COR-L47 (cell line): Measurements from ENCODE around the gene HMGXB3.
"Not testable (repeated sequence)": the region's sequence is repeated elsewhere in the genome, so short reads cannot be mapped to it uniquely, and the experiment has no call there.

Experiments
- DNase-seq: peaks from one replicate; lab custom pipeline; 2025; lab: John Stamatoyannopoulos, UW

The HMGXB3 gene

DNA sequence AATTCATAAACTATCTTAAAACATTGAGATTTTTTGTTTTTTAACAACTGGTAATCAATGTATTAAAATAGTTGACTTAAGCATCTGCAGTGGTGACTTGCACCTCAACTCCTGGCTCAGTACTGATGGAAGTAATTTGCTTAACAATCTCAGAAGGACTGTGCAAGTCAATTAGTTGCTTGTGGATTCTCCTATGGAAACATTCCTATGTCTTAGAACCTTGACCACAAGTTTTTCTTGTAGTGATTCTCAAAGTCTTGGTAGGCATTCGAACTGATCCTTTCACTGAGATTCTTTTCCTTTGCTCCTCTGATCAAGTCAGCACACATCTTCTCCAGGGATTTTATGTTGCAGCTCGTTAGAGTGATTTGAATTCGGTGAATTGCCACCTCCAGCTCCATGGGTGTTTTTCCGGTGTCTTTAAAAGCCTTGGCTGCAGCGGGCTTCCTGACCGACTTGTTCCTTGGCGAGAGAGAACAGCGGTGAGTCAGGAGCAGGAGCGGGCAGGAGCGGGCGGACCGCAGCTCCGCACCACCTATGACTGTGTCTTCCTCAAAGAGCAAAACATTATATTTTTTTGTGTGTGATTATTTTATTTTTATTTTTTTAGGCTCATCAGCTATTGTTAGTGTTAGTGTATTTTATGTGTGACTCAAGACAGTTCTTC, 21.1 kb downstream of the HMGXB3 start:
- DNase-seq: no peak

DNA sequence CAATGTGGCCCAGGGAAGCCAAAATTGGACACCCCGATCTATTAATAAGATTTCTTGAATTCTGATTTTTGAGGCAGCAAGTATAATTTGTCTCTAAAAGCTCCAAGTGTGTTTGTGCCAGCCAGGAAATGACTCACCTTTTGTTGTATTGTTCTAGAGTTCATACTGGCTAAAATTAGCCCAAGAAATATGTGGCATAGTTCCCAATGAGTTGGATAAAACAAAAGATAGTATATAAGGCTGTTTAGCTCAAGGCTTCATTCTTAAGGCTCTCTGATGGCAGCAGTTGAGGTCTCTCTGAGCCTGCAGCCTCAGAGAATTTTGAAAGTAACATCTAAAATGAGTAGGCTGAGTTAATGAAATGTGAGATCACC, 21.6 kb downstream of the HMGXB3 start:
- DNase-seq: no peak

DNA sequence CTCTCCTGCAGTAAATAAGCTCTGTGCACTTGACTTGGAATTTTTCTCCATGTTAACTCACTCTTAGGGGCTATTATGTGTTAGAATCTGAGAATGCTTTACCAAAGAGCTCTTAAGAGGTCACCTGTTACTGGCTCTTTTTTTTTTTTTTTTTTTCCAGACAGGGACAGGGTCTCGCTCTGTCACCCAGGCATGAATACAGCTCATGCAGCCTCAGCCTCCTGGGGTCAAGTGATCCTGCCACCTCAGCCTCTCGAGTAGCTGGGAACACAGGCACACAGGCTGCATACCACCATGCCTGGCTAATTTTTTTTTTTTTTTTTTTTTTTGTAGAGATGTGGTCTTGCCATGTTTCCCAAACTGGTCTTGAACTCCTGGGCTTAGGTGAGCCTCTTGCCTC, 22.1 kb downstream of the HMGXB3 start:
- DNase-seq: no peak

DNA sequence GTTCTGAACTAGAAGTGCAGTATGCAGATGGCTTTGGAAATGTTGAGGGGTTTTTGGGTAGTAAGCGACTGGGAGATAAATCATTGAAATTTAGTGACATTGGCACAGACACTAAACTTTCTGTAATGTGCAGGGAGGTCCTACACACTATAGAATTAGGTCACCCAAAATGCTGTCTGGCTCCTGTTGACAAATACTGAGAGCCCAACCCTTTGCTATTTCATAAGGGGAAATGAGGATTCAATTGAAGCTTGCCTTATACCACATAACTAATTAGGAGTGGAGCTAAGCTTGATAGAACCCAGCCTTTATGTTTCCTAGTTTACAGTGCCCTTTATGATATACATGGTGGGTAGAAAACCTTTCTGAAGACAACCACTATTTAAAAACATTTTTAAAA, 22.6 kb downstream of the HMGXB3 start:
- DNase-seq: no peak

DNA sequence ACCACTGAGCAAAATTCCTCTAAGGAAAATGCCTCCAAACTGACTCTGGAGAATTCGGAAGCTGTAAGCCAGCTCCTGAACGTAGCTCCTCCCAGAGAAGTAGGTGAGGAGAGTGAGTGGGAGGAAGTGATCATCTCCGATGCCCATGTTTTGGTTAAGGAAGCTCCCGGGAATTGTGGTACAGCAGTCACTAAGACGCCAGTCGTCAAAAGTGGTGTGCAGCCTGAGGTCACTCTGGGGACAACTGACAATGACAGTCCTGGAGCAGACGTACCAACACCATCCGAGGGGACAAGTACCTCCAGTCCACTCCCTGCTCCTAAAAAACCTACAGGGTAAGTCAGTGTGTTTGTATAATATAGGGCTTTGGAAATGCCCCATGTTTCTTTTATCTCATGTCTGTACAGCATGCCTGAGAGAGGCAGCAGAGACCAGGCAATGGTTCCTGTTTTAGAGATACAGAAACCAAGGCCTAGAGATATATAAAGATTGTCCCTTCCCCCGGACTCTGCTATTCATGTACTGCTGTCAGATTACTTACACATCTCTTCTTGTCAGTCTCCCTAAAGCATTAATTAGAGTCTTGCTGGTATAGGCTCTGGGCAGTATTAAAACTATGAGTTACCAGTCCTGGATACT, 23.9 kb downstream of the HMGXB3 start:
- DNase-seq: no peak

DNA sequence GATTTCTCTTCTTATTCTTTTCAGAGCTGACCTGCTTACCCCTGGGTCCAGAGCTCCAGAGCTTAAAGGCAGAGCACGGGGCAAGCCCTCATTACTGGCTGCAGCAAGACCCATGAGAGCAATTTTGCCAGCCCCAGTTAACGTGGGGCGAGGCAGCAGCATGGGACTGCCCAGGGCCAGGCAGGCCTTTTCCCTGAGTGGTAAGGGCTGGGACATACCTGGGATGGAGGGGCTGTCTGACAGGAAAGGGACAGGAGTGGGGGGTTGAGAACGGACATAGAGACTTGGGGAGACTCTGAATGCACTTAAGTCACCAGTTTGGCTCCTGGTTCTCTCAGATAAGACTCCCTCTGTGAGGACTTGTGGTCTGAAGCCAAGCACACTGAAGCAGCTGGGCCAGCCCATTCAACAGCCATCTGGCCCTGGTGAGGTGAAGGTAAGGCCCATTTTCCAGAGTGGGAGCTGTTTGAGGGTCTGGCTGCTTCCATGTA, 26.2 kb downstream of the HMGXB3 start:
- no peak for DNase-seq

DNA sequence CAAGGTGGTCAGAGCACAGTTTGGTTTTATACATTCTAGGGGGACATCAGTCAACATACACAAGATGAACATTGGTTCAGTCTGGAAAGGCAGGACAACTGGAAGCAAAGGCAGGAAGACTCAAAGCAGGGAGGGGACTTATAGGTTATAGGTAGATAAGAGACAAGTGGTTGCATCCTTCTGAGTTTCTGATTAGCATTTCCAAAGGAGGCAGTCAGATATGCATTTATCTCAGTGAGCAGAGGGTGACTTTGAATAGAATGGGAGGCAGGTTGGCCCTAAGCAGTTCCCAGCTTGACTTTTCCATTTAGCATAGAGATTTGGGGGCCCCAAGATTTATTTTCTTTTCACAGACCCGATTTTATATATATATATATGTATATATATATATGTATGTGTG, 27.5 kb downstream of the HMGXB3 start:
- DNase-seq: not testable (repeated sequence)

DNA sequence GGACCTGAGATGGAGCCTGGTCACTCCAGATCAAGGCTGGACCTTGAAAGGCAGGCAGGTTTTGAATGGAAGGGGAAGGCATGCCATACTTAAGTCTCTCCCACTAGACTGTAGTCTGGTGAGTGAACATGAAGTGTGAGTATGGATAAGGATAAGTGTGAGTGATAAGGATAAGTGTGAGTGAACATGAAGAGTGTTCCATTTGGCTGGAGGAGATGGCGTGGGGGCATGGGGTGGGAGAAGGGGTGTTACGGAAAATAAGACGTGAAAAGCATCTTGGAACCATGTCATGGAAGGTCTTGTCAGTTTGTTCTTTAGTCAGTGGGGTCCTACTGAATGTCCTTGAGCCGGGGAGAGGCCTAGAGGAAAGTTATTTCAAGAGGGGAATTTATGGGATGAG, 32.8 kb downstream of the HMGXB3 start:
- DNase-seq: no peak

DNA sequence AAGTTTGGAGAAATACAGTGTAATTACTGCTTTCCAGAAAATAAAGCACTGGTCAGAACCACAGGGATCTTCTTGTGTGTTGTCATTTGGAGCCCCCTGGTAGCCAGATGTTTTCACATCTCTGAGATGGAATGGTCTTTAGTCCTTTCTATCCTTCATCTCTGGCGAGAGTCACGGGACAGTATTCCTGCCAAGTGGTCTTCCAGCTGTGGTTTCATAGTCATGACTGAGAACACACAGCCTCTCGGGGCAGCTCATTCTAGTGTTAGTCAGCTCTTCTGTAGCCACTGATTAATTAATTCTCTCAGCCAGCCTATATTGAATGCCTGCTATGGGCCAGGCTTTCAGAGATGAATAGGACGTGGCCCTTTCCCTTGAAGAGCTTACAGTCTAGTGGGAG, 34.1 kb downstream of the HMGXB3 start:
- no peak for DNase-seq

DNA sequence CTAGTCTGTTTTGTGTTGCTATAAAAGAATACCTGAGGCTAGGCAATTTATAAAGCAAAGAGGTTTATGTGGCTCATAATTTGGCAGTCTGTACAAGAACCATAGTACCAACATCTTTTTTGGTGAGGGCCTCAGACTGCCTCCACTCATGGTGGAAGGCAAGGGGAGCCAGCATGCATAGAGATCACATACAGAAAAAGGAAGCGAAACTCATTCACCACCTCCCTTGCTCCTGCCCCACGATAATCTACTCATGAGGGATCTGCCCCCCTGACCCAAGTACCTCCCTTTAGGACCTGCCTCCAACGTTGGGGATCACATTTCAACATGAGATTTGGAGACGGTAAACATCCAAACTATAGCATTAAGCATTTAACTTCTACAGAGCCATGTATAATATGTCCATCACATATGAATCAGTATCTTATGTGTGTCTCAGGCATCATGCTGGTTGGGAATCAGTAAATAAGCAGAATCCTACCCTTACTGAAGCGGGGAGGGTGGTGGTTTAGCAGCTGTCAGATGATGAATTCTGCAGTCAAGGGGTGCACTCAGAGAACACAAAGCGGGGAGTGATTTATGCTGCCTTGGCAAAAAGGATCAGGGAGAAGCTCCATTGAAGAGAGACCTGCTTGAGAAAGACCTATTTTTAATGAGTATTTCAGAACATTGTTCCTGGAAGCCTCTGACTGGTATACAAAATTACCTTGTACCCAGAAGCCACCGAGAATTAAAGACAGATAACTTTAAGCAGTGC, 34.8 kb downstream of the HMGXB3 start:
- no peak for DNase-seq

DNA sequence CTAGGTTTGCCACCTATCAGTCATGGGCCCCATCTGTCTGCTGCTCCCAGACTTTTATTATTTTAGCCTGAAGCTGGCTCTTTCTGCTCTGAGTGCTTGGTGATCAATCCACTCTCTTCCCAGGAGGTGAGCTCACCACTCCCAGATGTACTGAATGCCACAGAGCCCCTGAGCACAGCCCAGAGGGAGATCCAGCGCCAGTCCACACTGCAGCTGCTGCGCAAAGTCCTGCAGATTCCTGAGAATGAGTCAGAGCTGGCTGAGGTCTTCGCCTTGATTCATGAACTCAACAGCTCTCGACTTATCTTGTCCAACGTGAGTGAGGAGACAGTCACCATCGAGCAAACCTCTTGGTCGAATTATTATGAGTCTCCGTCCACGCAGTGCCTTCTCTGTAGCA, 36.0 kb downstream of the HMGXB3 start:
- DNase-seq: no peak

DNA sequence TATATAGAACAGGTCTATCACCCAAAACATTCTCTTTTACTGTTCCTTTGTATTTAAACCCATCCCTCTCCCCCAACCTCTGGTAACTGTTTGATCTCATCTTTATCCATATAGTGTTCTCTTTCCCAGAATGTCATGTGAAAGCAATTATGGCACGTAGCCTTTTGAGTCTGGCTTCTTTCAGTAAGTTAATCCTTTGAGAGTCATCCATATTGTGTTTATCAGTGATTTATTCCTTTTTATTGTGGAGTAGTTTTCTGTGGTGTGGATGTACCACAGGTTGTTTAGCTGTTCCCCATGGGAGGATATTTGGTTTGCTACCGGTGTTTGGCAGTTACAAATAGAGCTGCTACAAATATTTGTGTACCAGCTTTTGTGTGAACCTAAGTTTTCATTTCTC, 38.0 kb downstream of the HMGXB3 start:
- DNase-seq: no peak

DNA sequence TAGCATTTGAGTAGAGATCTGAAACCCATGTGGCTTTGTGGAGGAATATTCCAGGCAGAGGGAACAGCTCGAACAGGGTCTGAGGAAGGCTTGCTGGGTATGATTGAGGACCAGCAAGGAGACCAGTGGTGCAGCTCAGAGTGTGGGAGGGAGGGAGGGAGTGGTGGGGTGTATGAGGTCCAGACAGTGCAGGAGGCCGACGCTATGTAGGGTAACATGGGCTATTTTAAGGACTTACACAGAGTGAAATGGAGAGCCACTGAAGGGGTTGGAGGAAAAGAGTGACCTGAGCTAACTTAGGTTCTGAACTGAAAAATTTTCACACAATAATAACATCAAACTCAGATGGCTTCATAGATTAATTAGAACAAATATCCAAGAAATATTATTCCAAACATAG, 41.9 kb downstream of the HMGXB3 start:
- no peak for DNase-seq

DNA sequence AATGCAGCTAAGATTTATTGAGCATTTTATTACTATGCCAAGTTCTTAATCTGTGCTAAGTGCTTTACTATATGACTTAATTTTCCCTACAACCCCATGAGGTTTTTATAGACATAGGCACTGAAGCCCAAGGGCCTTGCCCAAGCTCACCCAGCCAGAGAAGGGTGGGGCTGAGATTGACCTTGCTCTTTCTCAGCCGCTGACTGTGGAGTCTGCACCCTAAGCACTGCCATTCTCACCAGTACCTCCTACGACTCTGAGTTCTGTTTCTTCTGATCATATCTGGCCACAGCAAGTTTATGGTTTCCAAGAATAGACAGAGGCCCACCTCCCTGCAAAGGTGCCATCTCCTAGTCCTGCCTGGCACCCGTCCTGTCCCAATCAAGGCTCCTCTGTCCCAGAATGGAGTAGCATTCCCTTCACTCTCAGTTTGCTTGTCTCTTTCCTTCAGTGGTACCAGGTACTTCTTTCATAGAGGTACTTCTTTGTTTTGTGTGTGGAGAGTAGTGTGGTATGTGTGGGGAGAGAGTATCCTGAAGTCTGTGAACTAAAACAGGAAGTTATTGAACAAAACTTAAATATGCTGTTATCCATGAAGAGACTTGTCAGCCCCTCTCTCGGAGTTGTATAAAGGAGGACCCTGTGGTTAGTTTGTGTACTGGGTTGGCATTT, 43.3 kb downstream of the HMGXB3 start:
- DNase-seq: no peak

DNA sequence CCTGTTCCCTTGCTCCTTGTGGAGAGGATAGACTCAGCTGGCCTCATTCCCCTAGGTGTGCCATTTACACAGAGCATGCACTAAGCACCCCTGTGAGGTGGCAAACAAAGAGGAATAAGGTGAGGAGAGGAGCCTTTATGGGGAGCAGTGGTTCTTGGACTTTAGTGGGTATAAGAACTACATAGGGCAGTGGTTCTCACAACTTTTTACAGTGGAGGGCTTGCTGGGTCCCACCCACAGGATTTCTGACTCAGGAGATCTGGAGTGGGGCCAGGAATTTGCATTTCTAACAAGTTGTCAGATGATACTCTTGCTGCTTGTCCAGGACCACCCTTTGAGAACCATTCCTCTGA, 43.8 kb downstream of the HMGXB3 start:
- DNase-seq: no peak

DNA sequence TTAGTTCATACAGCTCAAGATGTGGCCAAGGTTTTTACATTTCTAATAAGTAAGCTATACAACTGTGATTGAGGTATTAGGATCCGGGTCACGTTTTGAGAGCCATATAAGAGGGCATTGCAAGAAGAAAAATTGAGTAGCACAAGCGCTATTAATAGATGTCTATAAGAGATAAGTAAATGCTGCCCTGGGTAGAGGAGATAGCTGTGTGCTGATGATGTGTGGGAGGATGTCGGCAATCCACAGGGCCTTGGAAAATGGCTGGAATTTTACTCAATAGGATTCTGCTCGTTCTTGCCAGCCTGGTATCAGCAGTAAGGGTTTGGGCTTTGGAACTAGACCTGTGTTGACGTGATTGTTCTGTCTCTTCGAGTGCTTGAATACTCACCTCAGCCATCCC, 44.2 kb downstream of the HMGXB3 start:
- DNase-seq: no peak

DNA sequence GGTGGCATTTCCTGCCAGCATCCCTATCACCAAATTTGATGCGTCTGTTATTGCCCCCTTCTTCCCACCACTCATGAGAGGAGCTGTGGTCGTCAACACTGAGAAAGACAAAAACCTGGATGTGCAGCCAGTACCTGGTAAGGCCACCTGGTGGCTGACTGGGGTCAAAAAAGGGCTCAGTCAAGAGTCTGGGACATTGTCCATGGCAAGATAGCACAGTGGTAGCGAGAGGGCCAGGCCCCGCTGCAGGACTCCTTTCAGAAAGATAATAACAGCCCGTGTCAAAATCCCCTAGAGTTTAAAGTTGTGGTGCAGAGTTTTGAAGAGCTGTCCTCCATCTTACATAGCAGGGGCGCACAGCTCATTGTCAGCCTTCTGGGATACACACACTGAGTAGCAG, 45.0 kb downstream of the HMGXB3 start:
- DNase-seq: no peak

DNA sequence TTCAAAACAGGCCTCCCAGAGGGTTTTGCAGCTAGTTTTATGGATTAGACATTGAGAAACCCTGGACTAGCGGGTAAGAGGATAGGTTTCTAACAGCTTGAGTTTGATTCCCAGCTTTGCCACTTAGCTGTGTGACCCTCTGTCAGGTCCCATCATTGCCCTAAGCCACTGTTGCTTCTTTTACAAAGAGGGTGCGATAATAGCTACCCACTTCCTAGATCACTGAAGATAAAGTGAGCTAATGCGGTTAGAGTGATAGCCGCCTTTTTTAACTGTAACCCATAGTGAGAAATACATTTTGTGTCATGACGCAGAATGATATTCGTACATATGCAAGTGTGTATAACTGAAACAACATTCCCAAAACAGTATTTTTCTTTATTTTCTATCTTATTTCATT, 45.5 kb downstream of the HMGXB3 start:
- no peak for DNase-seq

DNA sequence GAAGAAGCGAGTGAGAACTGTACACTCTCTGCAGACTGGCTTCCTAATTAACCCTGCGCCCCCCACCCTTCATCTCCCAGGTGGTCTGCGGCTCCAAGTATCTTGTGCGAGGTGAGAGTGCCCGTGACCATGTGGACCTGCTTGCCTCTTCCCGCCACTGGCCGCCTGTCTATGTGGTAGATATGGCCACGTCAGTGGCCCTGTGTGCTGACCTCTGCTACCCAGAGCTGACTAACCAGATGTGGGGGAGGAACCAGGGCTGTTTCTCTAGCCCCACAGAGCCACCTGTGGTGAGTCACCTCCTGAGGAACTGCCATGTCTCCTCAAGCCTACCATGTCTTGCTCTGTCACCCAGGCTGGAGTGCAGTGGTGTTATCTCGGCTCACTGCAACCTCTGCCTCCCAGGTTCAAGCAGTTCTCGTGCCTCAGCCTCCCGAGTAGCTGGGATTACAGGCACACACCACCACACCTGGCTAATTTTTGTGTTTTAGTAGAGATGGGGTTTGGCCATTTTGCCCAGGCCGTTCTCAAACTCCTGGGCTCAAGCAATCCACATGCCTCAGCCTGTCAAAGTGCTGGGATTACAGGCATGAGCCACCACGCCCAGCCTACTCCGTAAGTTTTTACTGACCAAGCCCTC, 49.8 kb downstream of the HMGXB3 start:
- DNase-seq: not testable (repeated sequence)

DNA sequence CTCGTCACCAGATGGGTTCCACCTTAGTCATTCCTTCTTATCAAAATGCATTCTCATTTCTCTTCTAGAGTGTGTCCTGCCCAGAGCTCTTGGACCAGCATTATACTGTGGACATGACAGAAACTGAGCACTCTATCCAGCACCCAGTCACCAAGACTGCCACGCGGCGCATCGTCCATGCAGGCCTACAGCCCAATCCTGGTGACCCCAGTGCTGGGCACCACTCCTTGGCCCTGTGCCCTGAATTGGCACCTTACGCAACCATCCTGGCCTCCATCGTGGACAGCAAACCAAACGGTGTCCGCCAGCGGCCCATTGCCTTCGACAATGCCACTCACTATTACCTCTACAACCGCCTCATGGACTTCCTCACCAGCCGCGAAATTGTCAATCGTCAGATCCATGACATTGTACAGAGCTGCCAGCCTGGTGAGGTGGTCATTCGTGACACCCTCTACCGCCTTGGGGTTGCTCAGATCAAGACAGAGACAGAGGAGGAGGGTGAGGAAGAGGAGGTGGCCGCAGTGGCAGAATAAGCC, 51.2 kb downstream of the HMGXB3 start:
- no peak for DNase-seq

DNA sequence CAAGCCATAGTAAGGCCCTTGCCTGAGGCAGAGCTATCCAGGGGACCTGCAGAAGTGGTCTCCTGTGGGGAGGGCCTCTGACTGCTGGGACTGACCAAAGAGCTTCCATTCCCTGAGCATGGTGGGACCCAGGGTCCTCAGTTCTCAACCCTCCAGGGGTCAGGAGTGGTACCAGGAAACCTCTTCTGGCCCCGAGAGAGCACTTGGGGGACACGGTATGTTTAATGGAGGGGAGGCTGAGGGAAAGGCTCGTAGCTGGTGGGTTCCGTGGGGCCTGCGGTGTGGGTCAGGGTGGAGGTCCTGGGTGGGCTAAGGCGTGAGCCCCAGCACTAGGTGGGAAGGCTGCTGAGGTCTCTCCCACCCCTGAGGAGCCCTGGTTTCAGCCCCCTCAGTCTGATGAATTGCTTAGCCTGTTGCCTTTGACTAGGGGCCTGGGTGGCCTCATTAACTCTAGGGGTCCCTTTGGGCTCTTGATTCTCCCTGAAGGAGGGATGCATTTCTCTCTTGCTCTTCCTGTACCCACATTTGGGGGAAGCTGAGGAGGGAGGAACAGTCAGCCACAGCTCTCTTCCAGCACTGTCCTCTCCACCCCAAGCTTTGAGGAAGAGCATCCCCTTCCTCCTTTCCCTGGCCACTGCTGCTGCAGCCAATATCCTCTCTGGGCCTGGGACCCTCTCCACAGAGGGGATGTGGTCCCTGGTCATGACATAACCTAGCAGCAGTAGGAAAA, 51.9 kb downstream of the HMGXB3 start:
- no peak for DNase-seq
